Activated naive CD8-positive, alpha-beta T cell treated with anti-CD3 and anti-CD28 coated beads, Interleukin-2, amount 50 U/mL, for 16 hours (primary cell): ENCODE results near the gene AGAP3.

Experiments
- DNase-seq: peaks from one replicate; pipeline ENCODE4 v3.0.0-alpha.2; 2020; ENCODE audit warnings: low read depth, low spot score

Gene AGAP3

GRCh38 chr7:151109094-151110048, 23.1 kb downstream of the AGAP3 start:
- DNase-seq: no peak

GRCh38 chr7:151110236-151110940, 24.1 kb downstream of the AGAP3 start:
- no peak for DNase-seq

- peak; percentile 55 for DNase-seq
Observed at GRCh38 chr7:151110941-151111645, 24.8 kb downstream of the AGAP3 start.

GRCh38 chr7:151113344-151114150, 27.3 kb downstream of the AGAP3 start:
- DNase-seq: no peak

GRCh38 chr7:151114151-151115090, 28.1 kb downstream of the AGAP3 start:
- DNase-seq: no peak

GRCh38 chr7:151115121-151115835, 29.0 kb downstream of the AGAP3 start:
- no peak for DNase-seq

GRCh38 chr7:151115836-151116418, 29.7 kb downstream of the AGAP3 start:
- no peak for DNase-seq

- no peak for DNase-seq
Observed at GRCh38 chr7:151116603-151117440, 30.5 kb downstream of the AGAP3 start.

GRCh38 chr7:151117565-151117964, 31.3 kb downstream of the AGAP3 start:
- no peak for DNase-seq

GRCh38 chr7:151118108-151119054, 32.1 kb downstream of the AGAP3 start:
- DNase-seq: no peak

GRCh38 chr7:151119055-151119415, 32.8 kb downstream of the AGAP3 start:
- DNase-seq: no peak

- no peak for DNase-seq
Observed at GRCh38 chr7:151119902-151120301, 33.6 kb downstream of the AGAP3 start.

GRCh38 chr7:151120896-151121295, 34.6 kb downstream of the AGAP3 start:
- no peak for DNase-seq

GRCh38 chr7:151121380-151122170, 35.3 kb downstream of the AGAP3 start:
- DNase-seq: no peak

- DNase-seq: no peak
Observed at GRCh38 chr7:151122276-151122675, 36.0 kb downstream of the AGAP3 start.

- no peak for DNase-seq
Observed at GRCh38 chr7:151122796-151123157, 36.5 kb downstream of the AGAP3 start.
